ENCODE measurements around the gene RCOR1. TPM values are rescaled to one million over a fixed set of nuclear protein-coding genes. Genes with fewer than 3 reads are reported as not detected.

RCOR1 gene
- total RNA-seq, 2 donors from 2014 or later: 12.6 to 15.4 TPM

- intact Hi-C loops (cut with DNase I): no loop called here
- DNase-seq (ENCODE audit: low spot score): no peak
Measured at GRCh38 chr14:102659797-102660196, 67.3 kb downstream of the RCOR1 start.

- intact Hi-C loops (cut with DNase I): no loop called here
- DNase-seq (ENCODE audit: low spot score): no peak
Measured at GRCh38 chr14:102661614-102662013, 69.2 kb downstream of the RCOR1 start.

- intact Hi-C loops (cut with DNase I): no loop called here
- no peak for DNase-seq (ENCODE audit: low spot score)
Measured at GRCh38 chr14:102662636-102663430, 70.4 kb downstream of the RCOR1 start.

GRCh38 chr14:102663440-102663839, 71.0 kb downstream of the RCOR1 start:
- DNase-seq (ENCODE audit: low spot score): no peak
- intact Hi-C loops (cut with DNase I): no loop called here

GRCh38 chr14:102665621-102666020, 73.2 kb downstream of the RCOR1 start:
- no peak for DNase-seq (ENCODE audit: low spot score)
- intact Hi-C loops (cut with DNase I): no loop called here

GRCh38 chr14:102666635-102667034, 74.2 kb downstream of the RCOR1 start:
- intact Hi-C loops (cut with DNase I): no loop called here
- no peak for DNase-seq (ENCODE audit: low spot score)

- intact Hi-C loops (cut with DNase I): no loop called here
- DNase-seq (ENCODE audit: low spot score): no peak
Measured at GRCh38 chr14:102667703-102668102, 75.3 kb downstream of the RCOR1 start.

GRCh38 chr14:102668291-102668873, 75.9 kb downstream of the RCOR1 start:
- DNase-seq (ENCODE audit: low spot score): no peak
- intact Hi-C loops (cut with DNase I): no loop called here

GRCh38 chr14:102671410-102671809, 79.0 kb downstream of the RCOR1 start:
- intact Hi-C loops (cut with DNase I): no loop called here
- no peak for DNase-seq (ENCODE audit: low spot score)

- intact Hi-C loops (cut with DNase I): no loop called here
- no peak for DNase-seq (ENCODE audit: low spot score)
Measured at GRCh38 chr14:102672410-102672960, 80.0 kb downstream of the RCOR1 start.

- intact Hi-C loops (cut with DNase I): no loop called here
- DNase-seq (ENCODE audit: low spot score): no peak
Measured at GRCh38 chr14:102675396-102675795, 82.9 kb downstream of the RCOR1 start.

- intact Hi-C loops (cut with DNase I): no loop called here
- no peak for DNase-seq (ENCODE audit: low spot score)
Measured at GRCh38 chr14:102678394-102678793, 85.9 kb downstream of the RCOR1 start.

- intact Hi-C loops (cut with DNase I): no loop called here
- no peak for DNase-seq (ENCODE audit: low spot score)
Measured at GRCh38 chr14:102683399-102684297, 91.2 kb downstream of the RCOR1 start.

GRCh38 chr14:102684298-102684663, 91.8 kb downstream of the RCOR1 start:
- DNase-seq (ENCODE audit: low spot score): no peak
- intact Hi-C loops (cut with DNase I): no loop called here

- intact Hi-C loops (cut with DNase I): no loop called here
- DNase-seq (ENCODE audit: low spot score): no peak
Measured at GRCh38 chr14:102686196-102686801, 93.8 kb downstream of the RCOR1 start.

GRCh38 chr14:102688290-102688689, 95.8 kb downstream of the RCOR1 start:
- intact Hi-C loops (cut with DNase I): no loop called here
- DNase-seq (ENCODE audit: low spot score): no peak

- DNase-seq (ENCODE audit: low spot score): no peak
- intact Hi-C loops (cut with DNase I): loop anchor here in 1 of 2 donors (10.0 kb wide), 1 partner anchor 224 kb away; no protein-coding TSS in a partner anchor
Measured at GRCh38 chr14:102690509-102691286, 98.2 kb downstream of the RCOR1 start.

- no peak for DNase-seq (ENCODE audit: low spot score)
- intact Hi-C loops (cut with DNase I): loop anchor here in 1 of 2 donors (10.0 kb wide), 1 partner anchor 223 kb away; no protein-coding TSS in a partner anchor
Measured at GRCh38 chr14:102691763-102692162, 99.3 kb downstream of the RCOR1 start.

Measured in posterior vena cava (tissue), 2 donors.